ENCODE results near the gene GTF3C2. TPM values are rescaled to one million over a fixed set of nuclear protein-coding genes. Genes with fewer than 3 reads are reported as not detected.

The GTF3C2 gene
- total and polyA plus RNA-seq, 10 of the 15 experiments (the other 5 are each of a cell fraction or from before 2014, with no cell fraction given), result 45.9 to 105 (median 80.3) TPM

GRCh38 chr2:27280826-27281225, 75.7 kb downstream of the GTF3C2 start:
- H3K9me3 ChIP-seq (replicated peaks; ENCODE audit: control insufficient read depth, insufficient read depth, low read length), result no peaks in the 10 kb centered on the region
- H3K4me2 ChIP-seq (ENCODE audit: control insufficient read depth, insufficient read depth), result no peak overlapping the region
- no peak overlapping the region for H2AFZ ChIP-seq (ENCODE audit: control insufficient read depth, low read depth, low read length)
- ChIA-PET POLR2A (no interaction called here), CTCF (interaction anchor here (0.7 to 9.6 kb wide), 19 partner anchors 8 to 321 kb away, joined by 3 to 132 read pairs (median 7); partner anchors contain the start of genes ATRAID, KHK and SLC5A6), SMC1A (ENCODE audit: uncharacterized antibody, unreplicated experiment) (interaction anchor here (1.3 to 3.9 kb wide), 6 partner anchors 22 to 324 kb away, joined by 4 to 21 read pairs (median 14); no protein-coding TSS in a partner anchor), RAD21 (ENCODE audit: unreplicated experiment) (interaction anchor here (1.0 to 4.1 kb wide), 7 partner anchors 10 to 435 kb away, joined by 3 to 39 read pairs (median 16); no protein-coding TSS in a partner anchor)
- FAIRE-seq (no peak), DNase-seq (ENCODE audit: low read depth, low spot score) (no peak), ATAC-seq (no peak)
- no peak for TF ChIP-seq SP1 (IDR thresholded peaks at IDR 0.05; ENCODE audit: low read depth, low read length)
- TF ChIP-seq WRNIP1 (IDR thresholded peaks at IDR 0.05; ENCODE audit: borderline replicate concordance, low read depth, low read length), result no peak
- no peak for TF ChIP-seq E2F8 (IDR thresholded peaks at IDR 0.05; ENCODE audit: low read depth, partially characterized antibody)
- peaks cover 0 to 6% of the 10 kb centered on the region in 2 experiments; a peak in 2 of 4 replicates for H3K27me3 ChIP-seq (replicated peaks in 1 of 2; ENCODE audit: control insufficient read depth in 2 of 2, insufficient read depth in 2 of 2, low read length in 1 of 2)
- H3K4me3 ChIP-seq, result no peak overlapping the region
- no peaks in the 10 kb centered on the region for H4K20me1 ChIP-seq (ENCODE audit: control insufficient read depth, insufficient read depth)
- WGBS (ENCODE audit: insufficient coverage, insufficient replicate concordance, low lambda C conversion rate, missing lambda C conversion rate), result 4% methylated on average over 3 of the region's 3 CpGs
- no peaks in the 10 kb centered on the region for H3K36me3 ChIP-seq (ENCODE audit: control insufficient read depth in 2 of 2, insufficient read depth in 2 of 2, low read length in 1 of 2)
- intact Hi-C loops (cut with micrococcal nuclease; ENCODE audit: unreplicated experiment) (loop anchor here (1.0 to 10.0 kb wide), 3 partner anchors 106 to 320 kb away; no protein-coding TSS in a partner anchor), in situ Hi-C loops (cut with MboI) (loop anchor here (5.0 kb wide), 2 partner anchors 184 to 319 kb away; no protein-coding TSS in a partner anchor)
- H3K4me1 ChIP-seq (ENCODE audit: control insufficient read depth, insufficient read depth, low read length), result no peaks in the 10 kb centered on the region
- H3K9ac ChIP-seq (ENCODE audit: control insufficient read depth, insufficient read depth, low read length), result no peak overlapping the region
- BruUV-seq (replicated peaks), result no TSS peak
- H3K79me2 ChIP-seq (ENCODE audit: control insufficient read depth, insufficient read depth, low read length), result no peaks in the 10 kb centered on the region
- H3K27ac ChIP-seq (ENCODE audit: control insufficient read depth, insufficient read depth), result no peak overlapping the region

Data from GM12878 (cell line).